ENCODE data around the gene MYL12A. TPM values are rescaled to one million over a fixed set of nuclear protein-coding genes. Genes with fewer than 3 reads are reported as not detected.

The MYL12A gene
- total and polyA plus RNA-seq, 2 of the 13 experiments (the other 11 are each of a cell fraction or from before 2014, with no cell fraction given), result 261 to 277 TPM

DNA sequence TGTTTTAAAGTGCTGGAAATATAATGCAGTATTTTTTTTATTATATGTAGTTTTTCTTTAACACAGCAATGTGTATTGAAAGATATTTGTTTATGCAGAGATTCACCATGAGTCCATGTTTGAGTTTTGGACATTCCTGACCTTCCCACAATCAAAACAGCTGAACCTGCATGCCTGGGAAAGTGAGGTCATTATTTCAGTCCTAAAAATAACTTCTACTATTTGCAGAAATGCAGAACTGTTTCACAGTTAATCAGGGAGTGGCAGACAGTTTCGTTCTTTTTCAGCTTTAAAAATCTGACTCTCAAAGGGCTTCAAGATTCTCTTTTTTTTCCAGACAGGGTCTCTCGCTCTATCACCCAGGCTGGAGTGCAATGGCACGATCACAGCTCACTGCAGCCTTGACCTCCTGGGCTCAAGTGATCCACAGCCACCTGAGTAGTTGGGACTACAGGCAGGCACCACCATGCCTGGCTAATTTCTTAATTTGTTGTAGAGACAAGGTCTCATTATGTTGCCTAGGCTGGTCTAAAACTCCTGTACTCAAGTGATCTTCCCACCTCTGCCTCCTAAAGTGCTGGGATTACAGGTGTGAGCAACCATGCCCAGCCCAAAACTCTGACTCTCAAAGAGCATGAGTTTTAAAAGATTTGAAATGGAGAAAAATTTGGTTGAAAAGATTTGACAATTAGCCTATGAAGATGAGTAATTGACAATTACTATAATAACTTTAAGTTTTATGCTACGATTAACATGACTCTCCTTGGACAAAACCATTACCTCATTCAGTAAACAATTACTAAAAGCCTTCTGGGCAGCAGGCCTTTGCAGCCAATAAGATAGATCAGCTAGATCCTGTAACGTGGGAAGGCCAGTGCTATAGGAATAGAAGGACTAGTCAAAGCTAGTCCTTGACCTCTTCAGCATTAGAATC is 9.4 kb downstream of the MYL12A start (continued):
- TF ChIP-seq AKNA (CRISPR knock-in tag; IDR thresholded peaks at IDR 0.05; ENCODE audit: borderline replicate concordance) (no peak), JUND (CRISPR knock-in tag; IDR thresholded peaks at IDR 0.05) (peak; percentile 11; the same call in 1 of the 2 replicates), DNMT1 (CRISPR knock-in tag; IDR thresholded peaks at IDR 0.05) (no peak), BATF2 (CRISPR knock-in tag; IDR thresholded peaks at IDR 0.05) (no peak), ZNF792 (CRISPR knock-in tag; IDR thresholded peaks at IDR 0.05) (no peak), BORCS8-MEF2B (CRISPR knock-in tag; IDR thresholded peaks at IDR 0.05) (no peak), CREM (IDR thresholded peaks at IDR 0.05) (0 out of 2 replicates have a peak, but pooled peaks have one; percentile 28), CREM (CRISPR knock-in tag; IDR thresholded peaks at IDR 0.05) (no peak), STAT5B (CRISPR knock-in tag; IDR thresholded peaks at IDR 0.05) (no peak), NBN (conservative IDR thresholded peaks at IDR 0.05) (no peak), IRF2 (CRISPR knock-in tag; IDR thresholded peaks at IDR 0.05) (no peak), MED13 (CRISPR knock-in tag; IDR thresholded peaks at IDR 0.05) (no peak), FOXM1 (CRISPR knock-in tag; IDR thresholded peaks at IDR 0.05) (no peak)
- TF ChIP-seq, protein P1, sequence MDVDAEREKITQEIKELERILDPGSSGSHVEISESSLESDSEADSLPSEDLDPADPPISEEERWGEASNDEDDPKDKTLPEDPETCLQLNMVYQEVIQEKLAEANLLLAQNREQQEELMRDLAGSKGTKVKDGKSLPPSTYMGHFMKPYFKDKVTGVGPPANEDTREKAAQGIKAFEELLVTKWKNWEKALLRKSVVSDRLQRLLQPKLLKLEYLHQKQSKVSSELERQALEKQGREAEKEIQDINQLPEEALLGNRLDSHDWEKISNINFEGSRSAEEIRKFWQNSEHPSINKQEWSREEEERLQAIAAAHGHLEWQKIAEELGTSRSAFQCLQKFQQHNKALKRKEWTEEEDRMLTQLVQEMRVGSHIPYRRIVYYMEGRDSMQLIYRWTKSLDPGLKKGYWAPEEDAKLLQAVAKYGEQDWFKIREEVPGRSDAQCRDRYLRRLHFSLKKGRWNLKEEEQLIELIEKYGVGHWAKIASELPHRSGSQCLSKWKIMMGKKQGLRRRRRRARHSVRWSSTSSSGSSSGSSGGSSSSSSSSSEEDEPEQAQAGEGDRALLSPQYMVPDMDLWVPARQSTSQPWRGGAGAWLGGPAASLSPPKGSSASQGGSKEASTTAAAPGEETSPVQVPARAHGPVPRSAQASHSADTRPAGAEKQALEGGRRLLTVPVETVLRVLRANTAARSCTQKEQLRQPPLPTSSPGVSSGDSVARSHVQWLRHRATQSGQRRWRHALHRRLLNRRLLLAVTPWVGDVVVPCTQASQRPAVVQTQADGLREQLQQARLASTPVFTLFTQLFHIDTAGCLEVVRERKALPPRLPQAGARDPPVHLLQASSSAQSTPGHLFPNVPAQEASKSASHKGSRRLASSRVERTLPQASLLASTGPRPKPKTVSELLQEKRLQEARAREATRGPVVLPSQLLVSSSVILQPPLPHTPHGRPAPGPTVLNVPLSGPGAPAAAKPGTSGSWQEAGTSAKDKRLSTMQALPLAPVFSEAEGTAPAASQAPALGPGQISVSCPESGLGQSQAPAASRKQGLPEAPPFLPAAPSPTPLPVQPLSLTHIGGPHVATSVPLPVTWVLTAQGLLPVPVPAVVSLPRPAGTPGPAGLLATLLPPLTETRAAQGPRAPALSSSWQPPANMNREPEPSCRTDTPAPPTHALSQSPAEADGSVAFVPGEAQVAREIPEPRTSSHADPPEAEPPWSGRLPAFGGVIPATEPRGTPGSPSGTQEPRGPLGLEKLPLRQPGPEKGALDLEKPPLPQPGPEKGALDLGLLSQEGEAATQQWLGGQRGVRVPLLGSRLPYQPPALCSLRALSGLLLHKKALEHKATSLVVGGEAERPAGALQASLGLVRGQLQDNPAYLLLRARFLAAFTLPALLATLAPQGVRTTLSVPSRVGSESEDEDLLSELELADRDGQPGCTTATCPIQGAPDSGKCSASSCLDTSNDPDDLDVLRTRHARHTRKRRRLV (CRISPR knock-in tag; IDR thresholded peaks at IDR 0.05), result no peak
- TF ChIP-seq, protein P2, sequence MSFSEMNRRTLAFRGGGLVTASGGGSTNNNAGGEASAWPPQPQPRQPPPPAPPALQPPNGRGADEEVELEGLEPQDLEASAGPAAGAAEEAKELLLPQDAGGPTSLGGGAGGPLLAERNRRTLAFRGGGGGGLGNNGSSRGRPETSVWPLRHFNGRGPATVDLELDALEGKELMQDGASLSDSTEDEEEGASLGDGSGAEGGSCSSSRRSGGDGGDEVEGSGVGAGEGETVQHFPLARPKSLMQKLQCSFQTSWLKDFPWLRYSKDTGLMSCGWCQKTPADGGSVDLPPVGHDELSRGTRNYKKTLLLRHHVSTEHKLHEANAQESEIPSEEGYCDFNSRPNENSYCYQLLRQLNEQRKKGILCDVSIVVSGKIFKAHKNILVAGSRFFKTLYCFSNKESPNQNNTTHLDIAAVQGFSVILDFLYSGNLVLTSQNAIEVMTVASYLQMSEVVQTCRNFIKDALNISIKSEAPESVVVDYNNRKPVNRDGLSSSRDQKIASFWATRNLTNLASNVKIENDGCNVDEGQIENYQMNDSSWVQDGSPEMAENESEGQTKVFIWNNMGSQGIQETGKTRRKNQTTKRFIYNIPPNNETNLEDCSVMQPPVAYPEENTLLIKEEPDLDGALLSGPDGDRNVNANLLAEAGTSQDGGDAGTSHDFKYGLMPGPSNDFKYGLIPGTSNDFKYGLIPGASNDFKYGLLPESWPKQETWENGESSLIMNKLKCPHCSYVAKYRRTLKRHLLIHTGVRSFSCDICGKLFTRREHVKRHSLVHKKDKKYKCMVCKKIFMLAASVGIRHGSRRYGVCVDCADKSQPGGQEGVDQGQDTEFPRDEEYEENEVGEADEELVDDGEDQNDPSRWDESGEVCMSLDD (CRISPR knock-in tag; IDR thresholded peaks at IDR 0.05; ENCODE audit: borderline replicate concordance), result no peak
